H1 (cell line): Measurements from ENCODE around the gene SMARCA4. TPM values are rescaled to one million over a fixed set of nuclear protein-coding genes. Genes with fewer than 3 reads are reported as not detected.

ENCODE experiments used
- PHF8 ChIP-seq: fragments of 200-600 bp; sonication (generic); conservative IDR thresholded peaks from 2 replicates; pipeline ENCODE4 v1.7.1; 2012; ENCODE audit warnings: low read depth, mild to moderate bottlenecking, inconsistent platforms, low read length, moderate library complexity
- SIRT6 ChIP-seq: IDR thresholded peaks from one replicate; pipeline ENCODE4 v1.7.1; 2012; ENCODE audit warnings: low read length, inconsistent platforms
- polyA plus RNA-seq, 7 experiments: library from polyadenylated mRNA; depleted of rRNA in 3 of 7; stranded (reverse) in 5 of 7; unstranded in 2 of 7; fragments of >200 nt in 5 of 7; fragments of 200-250 nt in 2 of 7; gene quantifications; 1 replicate in 5 of 7; 2 replicates in 1 of 7; 4 replicates in 1 of 7; pipeline versions ENCODE4 v1.2.1 to v1.2.3, GENCODE V29; 2011 to 2013; ENCODE audit warnings: missing spikeins in 2 of 7, mixed read lengths in 2 of 7
- total RNA-seq: library from RNA; stranded (reverse); fragmentation: NEBNext Ultra II Directional; extraction: Animal tissue kit (Norgen Biotek cat#: 25700); gene quantifications from 2 replicates; pipeline ENCODE4 v1.2.1, GENCODE V29; 2021

SMARCA4 gene
- total and polyA plus RNA-seq, 2 of the 8 experiments (the other 6 are each of a cell fraction or from before 2014, with no cell fraction given): 86.4 to 263 TPM

- no peak for TF ChIP-seq PHF8
- TF ChIP-seq SIRT6: no peak
These were observed 53.6 kb downstream of the SMARCA4 start (continued) for GRCh38 chr19:11014403-11014911.
